GM23248 (cell line): ENCODE measurements around the gene CYP1A1.

Experiments used
- EZH2 ChIP-seq: fragments of 200-600 bp; sonication (generic); IDR thresholded peaks from 2 replicates; pipeline ENCODE4 v1.6.1; 2018; ENCODE audit warnings: antibody characterized with exemption, mild to moderate bottlenecking; ENCODE audit not compliant: insufficient read depth, poor library complexity, severe bottlenecking
- EZH2phosphoT487 ChIP-seq: fragments of 200-600 bp; sonication (generic); IDR thresholded peaks from 2 replicates; pipeline ENCODE4 v1.6.1; 2018; ENCODE audit warnings: antibody characterized with exemption, moderate library complexity, mild to moderate bottlenecking, low read depth; ENCODE audit not compliant: insufficient read depth

DNA sequence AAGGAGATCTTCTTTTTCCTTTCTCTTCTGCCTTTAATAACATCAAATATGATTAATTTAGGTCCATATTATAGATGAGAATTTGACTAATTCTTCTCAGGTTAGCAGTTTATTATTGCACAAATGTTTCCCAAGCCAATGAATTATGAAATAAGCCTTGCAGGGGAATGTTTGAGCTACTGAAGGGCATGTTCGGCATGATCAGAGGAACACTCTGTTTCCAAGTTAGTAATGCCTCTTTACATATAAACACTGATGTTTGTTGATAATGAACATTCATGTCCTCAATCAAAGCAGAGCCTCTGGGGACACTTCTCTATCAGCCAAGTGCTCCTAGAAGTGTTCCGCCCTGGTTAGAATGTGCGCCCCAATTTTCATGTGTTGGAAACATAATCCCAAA, 10.0 kb upstream of the CYP1A1 start:
- TF ChIP-seq EZH2 (no peak), EZH2phosphoT487 (no peak)
